KBM-7 (cell line): ENCODE results near the gene DCLRE1B.

Experiments
- DNase-seq: peaks from one replicate; pipeline ENCODE4 v3.0.0-alpha.2; 2015
- in situ Hi-C: fragments of 300-500 bp; cut with MboI; formaldehyde crosslinking; loops from 2 replicates; pipeline ENCODE4 v1.14.3; 2020; ENCODE audit warnings: low sequenced_read_pairs, low pct_unique_long_range_greater_than_20kb, mixed read lengths

The DCLRE1B gene

DNA sequence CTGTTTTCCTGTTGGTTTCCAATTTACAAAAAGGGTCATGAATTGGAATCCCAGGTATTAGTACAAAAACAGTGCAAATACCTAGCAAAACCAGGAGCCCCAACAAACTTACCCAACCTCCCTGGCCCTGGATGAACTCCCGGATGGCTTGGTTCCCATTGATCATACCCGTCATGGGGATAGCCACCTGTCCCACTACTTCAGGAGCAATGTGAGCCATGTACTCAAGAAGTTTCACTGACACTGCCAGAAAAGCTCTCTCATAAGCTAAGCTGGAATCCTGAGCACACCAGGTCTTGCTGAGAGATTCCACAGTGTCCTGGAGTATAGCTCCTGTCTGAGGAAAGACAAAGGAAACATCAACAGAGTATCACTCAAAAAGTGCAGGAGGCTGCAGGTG is 23.5 kb upstream of the DCLRE1B start:
- in situ Hi-C loops, result no loop called here
- DNase-seq, result no peak

DNA sequence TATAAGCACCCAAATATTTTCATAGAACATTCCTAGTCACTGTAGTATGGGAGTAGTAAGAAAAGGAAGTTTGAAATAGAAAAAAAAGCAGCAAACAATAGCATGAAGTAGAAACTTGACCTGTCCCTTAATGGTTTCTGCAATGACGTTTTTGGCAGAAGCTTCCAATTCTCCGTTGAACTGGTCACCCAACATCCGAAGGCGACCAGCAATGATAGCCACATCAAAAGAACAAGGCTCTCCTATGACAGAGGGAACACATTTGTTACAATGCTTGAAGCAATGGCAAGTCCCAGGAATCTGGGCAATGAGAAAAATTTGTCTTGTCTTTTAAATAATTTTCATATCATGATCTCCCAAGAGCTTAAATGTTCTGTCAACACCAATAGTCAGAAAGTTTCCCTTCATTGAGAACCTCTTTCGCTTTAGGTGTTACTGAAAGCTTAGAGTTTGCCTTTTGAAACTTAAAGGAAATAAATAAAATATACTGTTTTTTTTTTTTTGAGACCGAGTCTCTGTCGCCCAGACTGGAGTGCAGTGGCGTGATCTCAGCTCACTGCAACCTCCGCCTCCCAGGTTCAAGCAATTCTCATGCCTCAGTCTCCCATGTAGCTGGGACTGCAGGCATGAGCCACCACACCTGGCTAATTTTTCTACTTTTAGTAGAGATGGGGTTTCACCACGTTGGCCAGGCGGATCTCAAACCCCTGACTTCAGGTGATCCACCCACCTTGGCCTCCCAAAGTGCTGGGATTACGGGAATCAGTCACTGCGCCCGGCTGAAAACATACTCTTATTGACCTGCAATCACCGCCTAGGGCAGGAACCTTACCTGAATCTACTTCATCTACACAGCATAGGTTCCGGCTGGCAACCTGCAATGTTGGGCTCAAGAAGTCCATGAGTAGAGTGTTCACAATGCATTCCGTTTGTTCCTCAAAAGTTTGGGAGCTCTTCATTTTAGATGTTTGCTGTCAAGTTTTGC is 18.4 kb upstream of the DCLRE1B start:
- DNase-seq, result no peak
- in situ Hi-C loops, result no loop called here

DNA sequence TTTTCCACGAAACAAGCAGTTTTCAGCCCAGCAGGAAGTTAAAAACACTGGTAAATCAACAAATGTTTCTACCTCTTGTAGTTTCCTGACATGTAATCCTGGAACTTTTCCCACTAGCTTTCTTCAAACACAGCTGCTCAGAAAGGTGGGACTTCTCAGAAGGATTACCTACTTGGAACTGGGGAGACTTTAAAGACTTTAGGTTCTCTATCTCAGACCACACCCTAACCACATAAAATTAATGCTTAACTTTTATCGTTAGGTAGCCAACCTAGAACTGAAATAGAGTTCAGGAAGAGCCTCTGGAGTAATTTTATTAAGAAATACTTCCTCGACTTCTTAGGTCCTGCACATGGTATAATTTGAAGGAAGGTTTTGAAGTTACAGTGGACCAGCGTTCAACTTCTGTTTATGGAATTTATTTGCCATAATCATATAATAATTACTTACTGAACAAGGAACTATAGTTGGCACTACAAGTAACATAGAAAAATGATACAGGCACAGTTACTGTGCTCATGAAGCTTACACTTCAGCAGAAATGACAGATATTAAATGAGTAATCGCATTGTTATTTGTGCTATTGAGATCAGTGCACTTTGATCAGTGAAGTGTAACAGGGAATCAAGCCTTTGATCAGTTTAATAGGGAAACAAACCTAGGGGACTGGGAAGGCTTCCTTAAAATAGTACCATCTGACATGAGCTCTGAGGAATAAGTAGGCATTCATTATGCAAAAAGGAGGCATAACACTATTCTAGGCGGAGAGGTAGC is 17.5 kb upstream of the DCLRE1B start, which contains the start of gene BCL2L15:
BCL2L15 (minus strand) TSS at position 180 of the 774 bp plus-strand sequence. CDS start 206 bp downstream, outside the sequence.
- DNase-seq, result no peak
- in situ Hi-C loops, result no loop called here

- in situ Hi-C loops, result no loop called here
- DNase-seq, result no peak
Observed at GRCh38 chr1:113890816-113891215, 14.3 kb upstream of the DCLRE1B start.

DNA sequence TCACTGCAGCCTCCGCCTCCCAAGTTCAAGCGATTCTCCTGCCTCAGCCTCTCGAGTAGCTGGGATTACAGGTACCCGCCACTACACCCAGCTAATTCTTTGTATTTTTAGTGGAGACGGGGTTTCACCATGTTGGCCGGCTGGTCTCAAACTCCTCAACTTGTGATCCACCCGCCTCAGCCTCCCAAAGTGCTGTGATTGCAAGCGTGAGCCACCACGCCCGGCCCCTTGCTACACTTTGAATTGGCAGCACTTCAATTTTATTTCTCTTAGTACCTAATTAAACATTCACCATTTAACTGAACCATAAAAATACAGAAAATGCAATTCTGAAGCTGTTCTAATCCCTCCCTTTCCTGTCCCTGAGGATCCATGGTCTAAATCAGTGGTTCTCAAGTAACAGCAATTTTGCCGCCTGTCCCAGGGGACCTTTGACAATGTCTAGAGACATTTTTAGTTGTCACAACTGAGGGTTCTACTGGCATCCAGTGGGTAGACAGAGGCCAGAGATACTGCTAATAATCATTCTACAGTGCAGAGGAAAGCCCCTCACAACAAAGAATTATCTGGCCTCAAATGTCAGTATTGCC is 13.4 kb upstream of the DCLRE1B start:
- DNase-seq, result no peak
- in situ Hi-C loops, result no loop called here

GRCh38 chr1:113893267-113893666 is 11.9 kb upstream of the DCLRE1B start:
- no peak for DNase-seq
- in situ Hi-C loops, result no loop called here

GRCh38 chr1:113895098-113895497 is 10.0 kb upstream of the DCLRE1B start:
- DNase-seq, result no peak
- in situ Hi-C loops, result no loop called here

DNA sequence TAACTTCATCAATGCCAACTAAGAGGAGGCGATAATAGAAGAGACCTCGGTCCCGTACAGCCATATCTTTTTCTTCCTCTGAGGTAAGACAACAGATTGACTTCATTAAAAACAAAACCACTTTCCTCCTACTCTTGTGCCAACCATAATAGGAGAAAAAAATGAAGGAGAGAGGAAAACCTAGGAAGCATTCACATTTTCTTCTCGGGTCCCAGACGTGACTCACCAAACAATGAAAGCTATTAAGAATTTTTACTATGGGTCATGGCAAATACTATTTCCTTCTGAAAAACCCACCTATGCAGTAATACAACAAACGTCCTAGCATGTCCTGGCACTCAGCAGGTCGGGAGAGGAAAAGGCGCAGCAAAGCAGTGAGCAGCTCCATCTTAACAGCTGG is 9.2 kb upstream of the DCLRE1B start:
- no peak for DNase-seq
- in situ Hi-C loops, result no loop called here

DNA sequence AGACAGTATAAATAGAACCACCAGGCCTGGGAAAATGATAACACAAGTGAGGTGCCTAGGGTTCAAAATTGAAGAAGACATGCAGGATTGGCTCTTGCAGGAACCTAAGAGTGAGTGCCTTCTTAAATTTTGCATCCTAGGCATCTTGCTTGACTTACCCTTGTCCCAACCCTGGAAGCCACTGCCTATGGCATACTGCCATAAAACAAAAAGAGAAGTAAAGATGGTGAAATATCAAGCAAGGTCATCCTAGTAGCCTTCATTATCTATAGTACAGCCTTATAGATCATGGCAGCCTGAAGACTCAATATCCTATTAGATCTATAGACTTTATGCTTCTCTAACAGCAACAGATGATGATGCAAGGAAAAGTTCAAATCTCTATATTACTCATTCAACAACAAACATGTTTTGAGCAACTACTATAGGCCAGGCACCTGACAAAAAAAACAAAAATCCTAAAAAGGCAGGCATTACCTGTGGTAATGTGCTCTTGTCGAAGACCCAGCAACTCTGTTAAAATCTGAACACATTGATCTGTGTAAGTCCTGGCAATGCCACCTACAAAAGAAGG is 6.8 kb upstream of the DCLRE1B start:
- in situ Hi-C loops, result no loop called here
- no peak for DNase-seq

- DNase-seq, result no peak
- in situ Hi-C loops, result no loop called here
Observed at GRCh38 chr1:113899111-113899510, 6.0 kb upstream of the DCLRE1B start.

GRCh38 chr1:113901191-113901590 is 3.9 kb upstream of the DCLRE1B start:
- in situ Hi-C loops, result no loop called here
- DNase-seq, result no peak

DNA sequence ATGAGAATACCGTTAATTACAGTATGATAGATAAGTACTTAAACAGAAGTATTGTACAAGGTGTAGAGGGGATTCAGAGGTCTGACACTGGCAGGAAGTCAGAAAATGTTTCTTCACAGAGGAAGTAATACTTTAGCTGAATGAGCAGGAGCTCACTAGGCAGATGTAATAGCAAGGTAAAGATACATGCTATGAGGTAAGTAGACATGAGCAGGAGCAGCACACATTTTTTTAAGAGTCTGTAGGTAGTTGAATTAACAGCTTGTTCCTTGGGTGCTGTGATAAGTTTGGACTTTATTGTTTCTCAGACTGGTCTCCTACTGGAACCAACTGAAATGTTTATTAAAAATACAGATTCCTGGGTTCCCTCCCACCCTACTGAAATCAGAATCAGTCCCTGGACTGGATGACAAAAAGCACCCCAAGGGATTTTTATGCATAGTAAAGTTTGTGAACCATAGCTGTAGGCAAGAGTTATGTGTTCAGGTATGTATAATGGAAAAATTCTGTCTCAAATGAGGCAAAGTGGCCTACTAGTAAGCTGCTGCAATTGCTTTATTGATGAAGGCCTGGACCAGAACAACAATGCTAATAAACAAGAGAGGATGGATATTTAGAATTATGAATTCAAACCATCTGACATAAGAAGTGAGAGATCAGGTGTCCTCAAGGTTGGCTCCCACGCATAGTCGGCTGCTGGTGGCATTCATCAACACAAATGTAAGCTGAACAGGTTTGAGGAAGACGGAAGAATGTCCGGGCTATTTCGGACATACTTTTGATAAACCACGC is 1.4 kb upstream of the DCLRE1B start:
- in situ Hi-C loops, result no loop called here
- DNase-seq, result peak; percentile 56

DNA sequence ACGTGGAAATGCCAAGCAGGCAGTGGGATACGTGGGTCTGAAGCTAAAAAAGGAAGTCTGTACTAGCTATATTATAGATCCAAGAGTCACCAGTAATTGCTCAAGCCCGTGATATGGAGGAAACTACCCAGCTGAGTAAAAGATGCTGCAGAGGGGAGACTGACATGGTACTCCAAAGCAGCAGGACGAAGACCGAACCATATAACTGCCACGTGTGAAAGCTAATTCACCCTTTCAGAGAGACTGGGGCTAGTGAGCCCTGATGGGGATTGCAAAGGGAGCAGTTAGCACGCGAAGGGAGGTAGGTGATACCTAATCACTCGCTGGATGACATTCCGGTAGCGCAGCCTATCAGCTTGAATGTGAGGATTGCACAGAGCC is 843 bp upstream of the DCLRE1B start:
- in situ Hi-C loops, result no loop called here
- no peak for DNase-seq

- no peak for DNase-seq
- in situ Hi-C loops, result no loop called here
Observed at GRCh38 chr1:113905435-113905861, 322 bp downstream of the DCLRE1B start.

DNA sequence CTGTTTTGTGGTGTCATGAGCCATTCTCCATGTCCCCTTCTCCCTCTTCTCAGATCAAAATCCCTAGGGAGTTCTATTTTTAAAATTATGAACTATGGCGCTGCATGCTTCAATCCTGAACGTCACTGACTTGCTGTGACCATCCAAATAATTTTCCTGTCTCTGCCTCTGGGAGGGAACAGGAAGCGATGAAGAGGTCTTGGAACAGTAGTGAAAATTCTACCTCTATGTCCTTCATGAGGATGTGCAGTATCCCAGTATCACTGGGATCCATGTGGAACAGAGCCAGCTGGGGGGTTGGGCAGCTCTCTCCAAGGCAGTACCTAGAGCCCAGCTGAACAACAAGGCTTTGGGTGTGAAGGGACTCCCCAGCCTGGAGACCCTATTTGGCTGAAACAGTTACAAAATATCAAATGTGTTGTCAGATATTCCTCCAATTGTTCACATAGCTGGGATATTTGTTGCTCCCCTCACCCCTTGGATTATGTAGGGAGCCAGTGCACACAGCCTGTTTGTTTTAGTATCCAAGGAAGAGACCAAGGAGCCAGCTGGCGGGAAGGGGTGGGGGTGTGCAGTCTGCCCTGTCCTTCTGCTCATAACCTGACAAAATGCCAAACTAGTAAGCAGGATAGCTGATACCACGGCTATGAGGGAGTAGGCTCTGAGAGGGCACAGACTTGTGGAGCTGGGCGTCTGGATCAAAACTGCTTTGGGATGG is 7.6 kb downstream of the DCLRE1B start:
- no peak for DNase-seq
- in situ Hi-C loops, result no loop called here

DNA sequence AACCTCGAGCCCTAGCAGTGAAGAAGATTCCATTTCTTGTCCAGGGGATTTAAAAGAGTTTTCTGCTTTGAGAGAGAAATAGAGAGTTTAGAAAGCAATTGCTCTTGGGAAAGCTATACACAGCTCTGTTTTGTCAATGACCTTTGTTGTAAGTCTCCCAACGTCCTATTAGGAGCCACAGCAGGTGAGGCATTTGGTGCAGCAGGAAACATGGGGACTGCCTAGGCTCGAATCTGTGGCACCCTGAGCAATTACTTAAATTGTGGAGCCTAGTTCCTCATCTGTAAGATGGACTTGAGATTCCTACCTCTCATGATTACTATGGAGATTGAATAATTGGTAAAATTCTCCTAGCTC is 8.2 kb downstream of the DCLRE1B start:
- in situ Hi-C loops, result no loop called here
- no peak for DNase-seq

DNA sequence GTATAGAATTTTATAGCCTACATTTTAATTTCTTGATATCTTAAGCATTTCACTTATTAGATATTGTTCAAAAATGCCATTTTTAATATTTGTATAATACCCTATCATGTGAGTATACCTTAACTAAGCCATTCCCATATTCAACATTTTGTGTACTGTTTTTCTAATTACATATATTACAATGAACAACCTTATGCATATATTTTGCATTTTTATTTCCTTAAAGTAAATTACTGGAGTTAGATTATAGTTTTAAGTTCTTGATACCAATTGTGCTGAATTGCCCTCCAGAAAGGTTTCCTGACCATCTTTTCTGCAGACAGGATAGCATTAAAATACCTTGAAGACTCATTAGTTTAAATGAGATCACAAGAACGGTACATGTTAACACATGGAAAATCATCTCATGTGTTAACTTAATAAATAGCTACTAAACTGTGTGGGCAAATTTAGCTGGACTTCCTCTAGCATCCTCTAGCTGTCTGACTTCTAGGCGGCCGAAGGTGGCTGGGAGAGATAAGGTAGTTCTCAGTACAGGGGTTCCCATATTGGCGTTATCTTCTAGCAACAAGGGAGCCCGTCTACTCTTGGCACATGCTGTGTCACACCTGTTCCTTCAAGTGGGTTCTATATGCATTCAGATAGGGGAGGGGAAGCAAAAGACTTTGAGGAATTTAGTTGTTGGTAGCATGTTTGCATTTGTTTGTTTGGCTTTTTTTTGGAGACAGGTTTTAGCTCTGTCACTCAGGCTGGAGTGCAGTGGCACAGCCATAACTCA is 8.9 kb downstream of the DCLRE1B start:
- in situ Hi-C loops, result no loop called here
- no peak for DNase-seq

DNA sequence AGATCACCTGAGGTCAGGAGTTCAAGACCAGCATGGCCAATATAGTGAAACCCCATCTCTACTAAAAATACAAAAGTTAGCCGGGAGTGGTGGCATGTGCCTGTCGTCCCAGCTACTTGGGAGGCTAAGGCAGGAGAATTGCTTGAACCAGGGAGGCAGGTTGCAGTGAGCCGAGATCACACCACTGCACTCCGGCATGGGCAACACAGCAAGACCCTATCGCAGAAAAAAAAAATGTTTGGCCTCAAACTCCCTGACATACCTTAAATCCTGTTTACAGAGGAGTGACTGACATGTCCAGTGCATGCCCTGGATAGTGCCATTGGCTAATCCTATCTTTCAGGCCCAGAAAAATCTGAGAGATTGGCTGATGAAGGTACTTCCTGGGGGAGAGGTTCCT is 11.8 kb downstream of the DCLRE1B start:
- in situ Hi-C loops, result no loop called here
- DNase-seq, result no peak
